Measurements from ENCODE around the gene FAM217A. TPM values are rescaled to one million over a fixed set of nuclear protein-coding genes. Genes with fewer than 3 reads are reported as not detected.
"Not testable (repeated sequence)": the region's sequence is repeated elsewhere in the genome, so short reads cannot be mapped to it uniquely, and the experiment has no call there.

Gene FAM217A
- total RNA-seq, 2 experiments from 2014 or later = not detected

DNA sequence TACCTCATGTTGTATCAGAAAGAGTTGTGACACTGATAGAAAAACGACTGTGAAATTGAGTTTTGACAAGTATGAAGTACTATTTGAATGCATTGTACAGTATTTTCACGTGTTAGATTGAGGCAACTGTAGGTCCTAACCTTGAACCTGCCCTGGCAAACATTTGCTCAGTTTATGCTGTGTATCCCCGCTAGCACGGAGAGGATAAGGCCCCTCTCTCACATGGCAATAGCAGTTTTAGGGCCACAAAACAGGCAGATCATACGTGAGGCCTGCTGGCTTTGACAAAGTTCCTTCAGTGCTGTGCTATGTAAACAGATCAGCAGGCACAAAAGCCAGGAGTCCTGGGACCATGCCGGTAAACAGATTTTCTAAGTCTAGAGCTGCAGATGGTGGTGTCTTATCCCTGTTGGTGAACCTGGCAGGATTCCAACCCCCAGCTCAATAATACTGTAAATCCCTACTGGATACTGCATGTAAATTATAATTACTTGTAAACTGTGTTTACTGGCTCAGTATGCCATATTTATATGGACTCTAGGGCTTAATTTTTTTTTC lies 23.8 kb upstream of the FAM217A start:
- H3K9me3 Mint-ChIP-seq = no peaks in the 10 kb centered on the region
- DNase-seq = no peak
- H3K27me3 Mint-ChIP-seq = no peaks in the 10 kb centered on the region
- no peaks in the 10 kb centered on the region for H3K36me3 Mint-ChIP-seq
- H3K4me1 Mint-ChIP-seq = no peaks in the 10 kb centered on the region
- no peak overlapping the region for H3K27ac Mint-ChIP-seq
- H3K4me3 Mint-ChIP-seq = no peak overlapping the region

DNA sequence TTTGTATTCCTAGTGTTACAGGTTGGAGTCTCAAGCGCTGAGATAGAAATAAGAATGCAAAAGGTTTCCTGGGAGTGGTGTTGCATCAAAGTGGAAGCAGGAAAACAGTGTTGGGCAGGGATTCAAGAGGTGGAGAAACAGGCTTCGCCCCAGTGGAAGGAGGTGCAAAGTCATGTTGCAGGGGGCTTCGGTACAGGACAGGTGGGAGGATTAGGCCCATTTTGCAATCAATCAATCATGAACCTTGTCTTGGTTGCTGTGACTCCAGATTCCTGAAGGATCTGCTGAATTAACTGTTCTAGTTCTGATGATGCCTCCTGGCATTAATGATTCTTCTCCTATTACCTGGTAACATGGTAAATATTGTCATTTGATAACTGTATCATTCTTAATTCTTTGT lies 22.4 kb upstream of the FAM217A start:
- Mint-ChIP-seq H3K27me3 (no peaks in the 10 kb centered on the region), H3K9me3 (no peaks in the 10 kb centered on the region), H3K27ac (no peak overlapping the region), H3K36me3 (no peaks in the 10 kb centered on the region), H3K4me3 (no peak overlapping the region), H3K4me1 (no peaks in the 10 kb centered on the region)
- no peak for DNase-seq

DNA sequence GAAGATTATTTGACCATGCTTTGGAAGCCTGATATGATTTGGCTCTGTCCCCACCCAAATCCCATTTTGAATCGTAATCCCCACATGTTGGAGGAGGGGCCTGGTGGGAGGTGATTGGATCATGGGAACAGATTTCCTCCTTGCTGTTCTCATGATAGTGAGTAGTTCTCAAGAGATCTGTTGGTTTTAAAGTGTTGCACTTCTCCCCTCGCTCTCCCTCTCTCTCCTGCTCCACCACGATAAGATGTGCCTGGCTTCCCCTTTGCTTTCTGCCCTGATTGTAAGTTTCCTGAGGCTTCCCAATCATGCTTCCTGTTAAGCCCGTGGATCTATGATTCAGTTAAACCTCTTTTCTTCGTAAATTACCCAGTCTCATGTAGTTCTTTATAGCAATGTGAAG lies 21.7 kb upstream of the FAM217A start:
- no peaks in the 10 kb centered on the region for H3K4me1 Mint-ChIP-seq
- no peaks in the 10 kb centered on the region for H3K9me3 Mint-ChIP-seq
- H3K36me3 Mint-ChIP-seq = no peaks in the 10 kb centered on the region
- DNase-seq = no peak
- no peak overlapping the region for H3K27ac Mint-ChIP-seq
- H3K27me3 Mint-ChIP-seq = no peaks in the 10 kb centered on the region
- H3K4me3 Mint-ChIP-seq = no peak overlapping the region

DNA sequence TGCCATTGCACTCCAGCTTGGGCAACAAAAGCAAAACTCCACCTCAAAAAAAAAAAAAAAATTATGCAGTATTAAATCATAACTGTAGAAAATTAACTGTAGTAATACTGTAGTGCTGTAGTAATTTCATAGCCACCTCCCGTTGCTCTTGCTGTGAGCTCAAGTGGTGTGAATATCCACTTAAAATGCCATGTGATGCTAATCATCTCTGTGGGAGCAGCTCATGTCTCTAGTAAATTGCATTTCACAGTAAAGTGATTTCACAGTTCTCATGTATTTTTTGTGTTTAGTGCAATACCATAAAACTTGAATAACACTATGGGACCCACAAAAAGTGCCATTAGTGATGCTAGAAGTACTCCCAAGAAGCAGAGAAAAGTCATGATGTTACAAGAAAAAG lies 14.4 kb upstream of the FAM217A start:
- no peak overlapping the region for H3K4me3 Mint-ChIP-seq
- no peak for DNase-seq
- no peaks in the 10 kb centered on the region for H3K36me3 Mint-ChIP-seq
- H3K9me3 Mint-ChIP-seq = no peaks in the 10 kb centered on the region
- H3K4me1 Mint-ChIP-seq = no peaks in the 10 kb centered on the region
- no peak overlapping the region for H3K27ac Mint-ChIP-seq
- H3K27me3 Mint-ChIP-seq = peaks cover 3% of the 10 kb centered on the region

DNA sequence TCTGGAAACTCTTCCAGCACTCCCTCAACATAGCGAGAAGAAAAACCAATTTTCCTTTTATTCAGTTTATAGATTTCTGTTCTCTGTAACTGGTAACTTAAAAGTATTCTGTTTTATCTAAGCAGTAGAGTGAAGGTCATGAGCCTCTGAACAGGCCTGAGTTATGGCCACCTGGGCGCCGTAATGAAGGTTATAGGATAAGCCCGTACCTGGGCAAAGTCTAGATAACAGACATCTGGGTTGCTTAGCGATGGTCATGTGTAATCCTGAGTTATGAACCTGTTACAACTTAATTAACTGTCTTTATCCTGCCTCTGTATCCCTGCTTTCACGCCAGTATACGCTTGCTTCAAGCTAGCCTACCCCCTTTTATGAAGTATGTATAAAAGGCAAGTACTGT lies 13.0 kb upstream of the FAM217A start:
- Mint-ChIP-seq H3K4me1 (no peaks in the 10 kb centered on the region), H3K36me3 (no peaks in the 10 kb centered on the region), H3K9me3 (no peaks in the 10 kb centered on the region), H3K27ac (no peak overlapping the region), H3K4me3 (no peak overlapping the region), H3K27me3 (peaks cover 3% of the 10 kb centered on the region)
- no peak for DNase-seq

DNA sequence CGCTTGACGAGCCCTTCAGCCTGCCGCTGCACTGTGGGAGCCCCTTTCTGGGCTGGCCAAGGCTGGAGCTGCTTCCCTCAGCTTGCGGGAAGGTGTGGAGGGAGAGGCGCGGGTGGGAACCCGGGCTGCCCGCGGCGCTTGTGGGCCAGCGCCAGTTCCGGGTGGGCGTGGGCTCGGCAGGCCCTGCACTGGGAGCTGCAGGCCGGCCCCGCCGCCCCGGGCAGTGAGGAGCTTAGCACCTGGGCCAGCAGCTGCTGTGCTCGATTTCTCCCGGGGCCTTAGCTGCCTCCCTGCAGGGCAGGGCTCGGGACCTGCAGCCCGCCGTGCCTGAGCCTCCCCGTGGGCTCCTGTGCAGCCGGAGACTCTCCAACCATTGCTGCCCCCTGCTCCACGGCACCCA lies 11.1 kb upstream of the FAM217A start:
- not testable (repeated sequence) for H3K4me1 Mint-ChIP-seq, H3K27me3 Mint-ChIP-seq, H3K4me3 Mint-ChIP-seq, H3K9me3 Mint-ChIP-seq, DNase-seq, H3K27ac Mint-ChIP-seq, H3K36me3 Mint-ChIP-seq

DNA sequence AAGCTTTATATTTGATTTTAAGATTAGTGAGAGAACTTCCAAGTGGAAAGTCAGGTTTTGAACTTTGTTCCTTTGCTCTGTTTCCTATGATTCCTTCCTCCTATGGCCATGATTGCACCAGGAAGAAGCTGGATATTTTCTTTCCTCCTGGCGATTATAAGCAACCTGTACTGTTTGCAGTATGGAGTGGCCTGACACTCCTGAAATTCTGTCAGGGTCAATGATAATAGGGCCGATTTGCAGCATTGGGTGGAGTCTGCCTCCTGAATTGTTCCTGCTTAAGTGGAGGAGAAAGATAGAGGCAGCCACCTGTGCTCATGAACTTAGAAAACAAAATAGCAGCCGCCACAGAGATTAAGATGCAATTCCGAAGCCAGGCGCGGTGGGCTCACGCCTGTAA lies 9.8 kb upstream of the FAM217A start:
- no peaks in the 10 kb centered on the region for H3K4me1 Mint-ChIP-seq
- H3K27ac Mint-ChIP-seq = no peak overlapping the region
- H3K9me3 Mint-ChIP-seq = no peaks in the 10 kb centered on the region
- peaks cover 3% of the 10 kb centered on the region for H3K27me3 Mint-ChIP-seq
- DNase-seq = no peak
- no peaks in the 10 kb centered on the region for H3K36me3 Mint-ChIP-seq
- no peak overlapping the region for H3K4me3 Mint-ChIP-seq

- Mint-ChIP-seq H3K4me1 (no peaks in the 10 kb centered on the region), H3K4me3 (no peak overlapping the region), H3K27me3 (no peaks in the 10 kb centered on the region), H3K27ac (no peak overlapping the region), H3K9me3 (no peaks in the 10 kb centered on the region), H3K36me3 (no peaks in the 10 kb centered on the region)
- DNase-seq = no peak
Observed at GRCh38 chr6:4085332-4085700, 6.4 kb upstream of the FAM217A start.

- no peak for DNase-seq
- no peak overlapping the region for H3K4me3 Mint-ChIP-seq
- H3K4me1 Mint-ChIP-seq = no peaks in the 10 kb centered on the region
- no peak overlapping the region for H3K27ac Mint-ChIP-seq
- H3K27me3 Mint-ChIP-seq = peaks cover under 1% of the 10 kb centered on the region
- H3K36me3 Mint-ChIP-seq = no peaks in the 10 kb centered on the region
- no peaks in the 10 kb centered on the region for H3K9me3 Mint-ChIP-seq
Observed at GRCh38 chr6:4084444-4085331, 5.8 kb upstream of the FAM217A start.

DNA sequence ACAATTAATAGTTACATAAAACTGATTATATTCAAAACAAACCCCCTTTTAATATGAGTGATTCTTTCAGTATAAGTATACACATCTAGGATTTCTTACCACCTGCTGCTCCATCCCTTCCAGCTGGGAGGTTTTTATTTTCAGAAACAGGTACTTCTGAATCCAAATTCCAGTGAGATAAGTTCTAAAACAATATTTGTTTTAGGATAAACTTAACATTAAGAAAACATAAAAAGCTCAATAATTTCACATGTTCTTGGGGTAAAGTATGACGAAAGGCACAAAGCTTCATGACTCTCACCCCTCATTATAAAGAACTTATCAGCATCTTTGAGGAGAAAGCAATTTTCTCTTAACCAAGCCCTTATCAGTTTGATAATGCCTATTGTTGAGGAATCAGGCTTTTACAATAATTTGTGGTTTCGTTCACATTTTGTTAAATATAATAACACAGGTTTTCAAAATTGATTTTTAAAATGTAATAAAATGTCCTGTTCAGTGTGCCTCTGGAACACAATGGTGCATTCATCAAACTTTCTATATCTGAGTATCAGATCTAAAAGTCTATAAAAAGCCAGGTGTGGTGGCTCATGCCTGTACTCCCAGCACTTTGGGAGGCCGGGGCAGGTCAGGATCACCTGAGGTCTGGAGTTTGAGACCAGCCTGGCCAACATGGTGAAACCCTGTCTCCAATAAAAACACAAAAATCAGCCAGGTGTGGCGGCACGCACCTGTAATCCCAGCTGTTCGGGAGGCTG lies 4.3 kb downstream of the FAM217A start:
- H3K4me1 Mint-ChIP-seq = no peaks in the 10 kb centered on the region
- no peaks in the 10 kb centered on the region for H3K9me3 Mint-ChIP-seq
- no peak overlapping the region for H3K27ac Mint-ChIP-seq
- H3K27me3 Mint-ChIP-seq = peaks cover 20% of the 10 kb centered on the region
- H3K4me3 Mint-ChIP-seq = no peak overlapping the region
- no peak for DNase-seq
- H3K36me3 Mint-ChIP-seq = no peaks in the 10 kb centered on the region

- DNase-seq = no peak
- Mint-ChIP-seq H3K9me3 (no peaks in the 10 kb centered on the region), H3K27me3 (no peaks in the 10 kb centered on the region), H3K4me3 (no peak overlapping the region), H3K4me1 (no peaks in the 10 kb centered on the region), H3K27ac (no peak overlapping the region), H3K36me3 (no peaks in the 10 kb centered on the region)
Observed at GRCh38 chr6:4071330-4071729, 7.6 kb downstream of the FAM217A start.

- H3K4me3 Mint-ChIP-seq = no peak overlapping the region
- no peaks in the 10 kb centered on the region for H3K4me1 Mint-ChIP-seq
- H3K27me3 Mint-ChIP-seq = no peaks in the 10 kb centered on the region
- H3K27ac Mint-ChIP-seq = no peak overlapping the region
- peaks cover 15% of the 10 kb centered on the region for H3K36me3 Mint-ChIP-seq
- DNase-seq = no peak
- no peaks in the 10 kb centered on the region for H3K9me3 Mint-ChIP-seq
Observed at GRCh38 chr6:4069199-4069598, 9.7 kb downstream of the FAM217A start.

GRCh38 chr6:4067673-4068072 lies 11.3 kb downstream of the FAM217A start:
- Mint-ChIP-seq H3K27me3 (no peaks in the 10 kb centered on the region), H3K27ac (no peak overlapping the region), H3K4me1 (peaks cover 3% of the 10 kb centered on the region), H3K36me3 (peaks cover 19% of the 10 kb centered on the region), H3K4me3 (no peak overlapping the region), H3K9me3 (no peaks in the 10 kb centered on the region)
- DNase-seq = no peak

- Mint-ChIP-seq H3K36me3 (peaks cover 20% of the 10 kb centered on the region), H3K27me3 (no peaks in the 10 kb centered on the region), H3K27ac (peak overlapping the region; percentile 54), H3K4me3 (no peak overlapping the region), H3K9me3 (no peaks in the 10 kb centered on the region), H3K4me1 (peaks cover 3% of the 10 kb centered on the region)
- no peak for DNase-seq
Observed at GRCh38 chr6:4066029-4066755, 12.7 kb downstream of the FAM217A start.

Measured in activated naive CD8-positive, alpha-beta T cell treated with anti-CD3 and anti-CD28 coated beads for 36 hours (primary cell).